Nephron progenitor cell (in vitro differentiated cells): ENCODE data around the gene TACC3.

Experiments
- DNase-seq: peaks from one replicate; pipeline ENCODE4 v3.0.0; 2021
- H3K27ac Mint-ChIP-seq: 2 replicates; pipeline ENCODE4 v1.8.0; 2021; ENCODE audit warnings: mild to moderate bottlenecking, moderate library complexity, mixed read lengths
- H3K27me3 Mint-ChIP-seq: 2 replicates; pipeline ENCODE4 v1.8.0; 2021; ENCODE audit warnings: mild to moderate bottlenecking, low read depth, mixed read lengths; ENCODE audit not compliant: poor library complexity
- H3K36me3 Mint-ChIP-seq: 2 replicates; pipeline ENCODE4 v1.8.0; 2021; ENCODE audit warnings: low read depth, mixed read lengths
- H3K4me1 Mint-ChIP-seq: 2 replicates; pipeline ENCODE4 v1.8.0; 2021; ENCODE audit warnings: mixed read lengths
- H3K4me3 Mint-ChIP-seq: 2 replicates; pipeline ENCODE4 v1.8.0; 2021; ENCODE audit warnings: mild to moderate bottlenecking, moderate library complexity, mixed read lengths
- H3K9me3 Mint-ChIP-seq: 2 replicates; pipeline ENCODE4 v1.8.0; 2021; ENCODE audit warnings: mild to moderate bottlenecking, moderate library complexity, mixed read lengths
- CTCF ChIP-seq: fragments of 200-600 bp; sonication (generic); IDR thresholded peaks from 2 replicates; pipeline ENCODE4 v1.5.0; 2021; ENCODE audit warnings: antibody characterized with exemption

TACC3 gene

GRCh38 chr4:1708581-1708980 is 12.7 kb upstream of the TACC3 start:
- no peak for DNase-seq
- no peak for TF ChIP-seq CTCF
- H3K27me3 Mint-ChIP-seq = no peaks in the 10 kb centered on the region
- peaks cover 42% of the 10 kb centered on the region for H3K4me1 Mint-ChIP-seq
- no peak overlapping the region for H3K27ac Mint-ChIP-seq
- H3K9me3 Mint-ChIP-seq = no peaks in the 10 kb centered on the region
- peak overlapping the region; percentile 36 for H3K4me3 Mint-ChIP-seq
- peaks cover 40% of the 10 kb centered on the region for H3K36me3 Mint-ChIP-seq

- peak overlapping the region; percentile 97 for H3K4me3 Mint-ChIP-seq
- H3K27me3 Mint-ChIP-seq = no peaks in the 10 kb centered on the region
- H3K4me1 Mint-ChIP-seq = peaks cover 62% of the 10 kb centered on the region
- DNase-seq = no peak
- TF ChIP-seq CTCF = no peak
- H3K27ac Mint-ChIP-seq = peak overlapping the region; percentile 94
- H3K9me3 Mint-ChIP-seq = no peaks in the 10 kb centered on the region
- H3K36me3 Mint-ChIP-seq = peaks cover 32% of the 10 kb centered on the region
Observed at GRCh38 chr4:1711055-1711570, 10.2 kb upstream of the TACC3 start.

DNA sequence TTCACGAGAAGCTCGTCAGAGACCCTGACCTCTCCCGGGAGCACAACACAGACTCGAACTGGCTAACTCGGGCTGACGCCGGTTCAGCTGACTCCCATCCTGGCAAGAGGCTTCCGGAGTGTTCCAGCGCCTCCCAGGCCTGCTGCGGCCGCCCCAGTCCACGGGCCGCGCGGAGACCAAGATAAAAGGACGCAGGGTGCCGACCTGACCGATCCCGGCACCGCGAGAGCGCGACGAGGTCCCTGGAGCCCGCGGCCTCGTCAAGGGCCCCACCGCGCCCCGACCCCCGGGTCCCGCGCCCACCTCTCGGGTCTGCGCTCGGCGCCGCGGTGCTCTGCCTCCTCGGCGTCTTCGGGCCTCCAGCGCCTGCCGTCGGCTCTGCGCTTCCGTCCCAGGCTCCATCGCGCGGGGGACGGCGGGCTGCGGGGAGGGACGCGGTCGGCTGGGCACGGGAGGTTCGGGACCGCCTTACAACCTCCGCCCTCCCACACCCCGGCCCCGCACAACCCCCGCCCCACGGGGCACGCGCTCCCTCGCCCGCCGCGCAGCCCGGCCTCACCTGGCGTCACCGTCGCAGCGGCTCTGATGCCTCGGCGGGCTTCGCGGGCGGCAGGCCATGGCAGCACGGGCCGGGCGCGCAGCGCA is 9.6 kb upstream of the TACC3 start:
- Mint-ChIP-seq H3K9me3 (no peaks in the 10 kb centered on the region), H3K4me3 (peak overlapping the region; percentile 97), H3K27me3 (no peaks in the 10 kb centered on the region), H3K4me1 (peaks cover 62% of the 10 kb centered on the region), H3K27ac (peak overlapping the region; percentile 94), H3K36me3 (peaks cover 26% of the 10 kb centered on the region)
- DNase-seq = no peak
- no peak for TF ChIP-seq CTCF

- no peaks in the 10 kb centered on the region for H3K27me3 Mint-ChIP-seq
- H3K27ac Mint-ChIP-seq = peak within 1 kb of the TSS; percentile 94
- DNase-seq = peak; percentile 91
- H3K4me3 Mint-ChIP-seq = peak within 1 kb of the TSS; percentile 97
- no peaks in the 10 kb centered on the region for H3K9me3 Mint-ChIP-seq
- no peak for TF ChIP-seq CTCF
- peaks cover 25% of the 10 kb centered on the region for H3K36me3 Mint-ChIP-seq
- H3K4me1 Mint-ChIP-seq = peaks cover 62% of the 10 kb centered on the region
Observed at GRCh38 chr4:1712216-1713002, 8.9 kb upstream of the TACC3 start, which contains the start of gene SLBP. TSS of gene SLBP (minus strand) at chr4:1712319. CDS start at chr4:1712188, 131 bp downstream.

- H3K4me3 Mint-ChIP-seq = peak overlapping the region; percentile 85
- TF ChIP-seq CTCF = no peak
- no peak for DNase-seq
- H3K27me3 Mint-ChIP-seq = no peaks in the 10 kb centered on the region
- H3K9me3 Mint-ChIP-seq = no peaks in the 10 kb centered on the region
- peak overlapping the region; percentile 92 for H3K27ac Mint-ChIP-seq
- peaks cover 61% of the 10 kb centered on the region for H3K4me1 Mint-ChIP-seq
- H3K36me3 Mint-ChIP-seq = peaks cover 18% of the 10 kb centered on the region
Observed at GRCh38 chr4:1713003-1713851, 8.1 kb upstream of the TACC3 start.
